D721Med (cell line): Measurements from ENCODE around the gene EIF4G2.

Experiments
- DNase-seq: peaks from one replicate; pipeline ENCODE4 v3.0.0; 2011; ENCODE audit warnings: low spot score; ENCODE audit not compliant: insufficient read length
- FAIRE-seq: peaks from 2 replicates; lab custom pipeline; 2011; peaks lifted over from hg19 to GRCh38; lab: Jason Lieb, UNC
- CTCF ChIP-seq: IDR thresholded peaks from 2 replicates; pipeline ENCODE4 v1.5.1; 2012; ENCODE audit warnings: mild to moderate bottlenecking, control low read depth; ENCODE audit not compliant: insufficient read depth; ENCODE audit errors: missing control alignments

Gene EIF4G2

GRCh38 chr11:10747733-10748132 is 61.0 kb downstream of the EIF4G2 start:
- DNase-seq (no peak), FAIRE-seq (no peak)
- no peak for TF ChIP-seq CTCF
